Posterior cingulate gyrus (tissue), 11 donors: ENCODE measurements around the gene SMIM30.
"Not testable (repeated sequence)": the region's sequence is repeated elsewhere in the genome, so short reads cannot be mapped to it uniquely, and the experiment has no call there.

Source experiments
- DNase-seq, 10 donors: peaks; one replicate each; pipeline versions ENCODE4 v3.0.0 to v3.0.0-alpha.2; 2020 to 2021; ENCODE audit warnings: mixed read lengths in 3 of 10
- intact Hi-C: fragments of 100-400 bp; cut with DNase I; formaldehyde crosslinking; loops from one replicate; pipeline ENCODE4 v1.15.1; 2023

SMIM30 gene, protein sequence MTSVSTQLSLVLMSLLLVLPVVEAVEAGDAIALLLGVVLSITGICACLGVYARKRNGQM

GRCh38 chr7:113118074-113118959, at the start of gene SMIM30:
TSS of gene SMIM30 (minus strand) at chr7:113118554. CDS start at chr7:113117578, 976 bp downstream.
- DNase-seq, result peak; percentile 86 to 99 (median 92)
- intact Hi-C loops, result loop anchor here (10.0 kb wide), 1 partner anchor 174 kb away; no protein-coding TSS in a partner anchor

DNA sequence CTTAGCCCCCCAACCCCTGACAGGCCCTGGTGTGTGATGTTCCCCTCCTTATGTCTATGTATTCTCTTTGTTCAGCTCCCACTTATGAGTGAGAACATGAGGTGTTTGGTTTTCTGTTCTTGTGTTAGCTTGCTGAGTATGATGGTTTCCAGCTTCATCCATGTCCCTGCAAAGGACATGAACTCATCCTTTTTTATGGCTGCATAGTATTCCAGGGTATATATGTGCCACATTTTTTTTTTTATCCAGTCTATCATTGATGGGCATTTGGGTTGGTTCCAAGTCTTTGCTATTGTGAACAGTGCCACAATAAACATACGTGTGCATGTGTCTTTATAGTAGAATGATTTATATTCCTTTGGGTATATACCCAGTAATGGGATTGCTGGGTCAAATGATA, 47.8 kb upstream of the SMIM30 start:
- intact Hi-C loops, DNase-seq: not testable (repeated sequence)

- DNase-seq, result no peak
- intact Hi-C loops, result no loop called here
These were observed 42.7 kb upstream of the SMIM30 start for GRCh38 chr7:113161050-113161449.

DNA sequence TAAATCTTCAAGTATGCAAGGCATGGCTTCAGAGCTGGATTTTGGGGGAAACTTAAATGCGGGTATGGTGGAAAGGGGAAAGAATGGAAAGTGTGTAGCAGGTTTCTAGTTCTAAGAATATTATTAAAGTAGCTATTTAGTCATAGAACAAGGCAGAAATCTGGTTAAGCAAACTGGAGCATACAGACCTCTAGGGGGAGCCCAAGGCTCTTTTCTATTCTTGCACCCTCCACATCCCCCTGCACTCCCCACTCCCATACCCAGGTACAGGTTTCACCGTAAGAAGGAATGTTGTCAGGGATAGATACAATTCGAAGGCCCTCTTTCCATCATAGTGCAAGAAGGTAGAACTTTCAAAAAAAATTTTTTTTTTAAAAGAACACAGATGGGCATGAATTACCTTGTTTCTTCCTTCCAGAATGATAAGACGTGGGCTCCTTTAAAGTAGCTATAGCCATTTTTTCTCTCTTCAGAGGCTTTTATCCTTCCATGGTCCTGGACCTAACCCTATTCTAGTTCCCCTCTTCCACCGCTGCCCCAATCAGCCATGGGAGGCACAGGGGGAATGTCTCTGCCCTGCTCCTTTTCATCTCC, 41.5 kb upstream of the SMIM30 start:
- intact Hi-C loops, result no loop called here
- peak in 1 of 10 donors; percentile 10 for DNase-seq

DNA sequence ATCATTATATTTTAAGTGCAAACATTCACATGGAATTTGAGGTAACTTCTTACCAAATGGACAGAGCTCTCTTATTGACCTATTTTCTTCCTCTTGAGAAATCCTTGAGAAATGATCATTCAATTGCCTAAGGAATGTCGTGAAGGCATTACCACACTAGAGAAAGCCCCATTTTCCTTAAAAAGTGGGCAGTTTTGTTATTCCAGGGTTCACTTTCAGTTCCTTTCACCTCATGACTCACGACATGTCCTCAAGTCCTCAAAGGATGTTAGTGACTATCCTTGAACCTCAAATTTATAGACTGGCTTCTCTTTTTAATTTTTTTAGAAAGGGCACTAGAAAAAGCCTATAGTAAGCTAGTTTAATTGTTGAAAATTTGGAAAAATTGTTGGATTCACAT, 40.4 kb upstream of the SMIM30 start:
- intact Hi-C loops, result no loop called here
- no peak for DNase-seq

GRCh38 chr7:113154117-113154516, 35.8 kb upstream of the SMIM30 start:
- intact Hi-C loops, result no loop called here
- no peak for DNase-seq

GRCh38 chr7:113144817-113145216, 26.5 kb upstream of the SMIM30 start:
- DNase-seq, result no peak
- intact Hi-C loops, result no loop called here

DNA sequence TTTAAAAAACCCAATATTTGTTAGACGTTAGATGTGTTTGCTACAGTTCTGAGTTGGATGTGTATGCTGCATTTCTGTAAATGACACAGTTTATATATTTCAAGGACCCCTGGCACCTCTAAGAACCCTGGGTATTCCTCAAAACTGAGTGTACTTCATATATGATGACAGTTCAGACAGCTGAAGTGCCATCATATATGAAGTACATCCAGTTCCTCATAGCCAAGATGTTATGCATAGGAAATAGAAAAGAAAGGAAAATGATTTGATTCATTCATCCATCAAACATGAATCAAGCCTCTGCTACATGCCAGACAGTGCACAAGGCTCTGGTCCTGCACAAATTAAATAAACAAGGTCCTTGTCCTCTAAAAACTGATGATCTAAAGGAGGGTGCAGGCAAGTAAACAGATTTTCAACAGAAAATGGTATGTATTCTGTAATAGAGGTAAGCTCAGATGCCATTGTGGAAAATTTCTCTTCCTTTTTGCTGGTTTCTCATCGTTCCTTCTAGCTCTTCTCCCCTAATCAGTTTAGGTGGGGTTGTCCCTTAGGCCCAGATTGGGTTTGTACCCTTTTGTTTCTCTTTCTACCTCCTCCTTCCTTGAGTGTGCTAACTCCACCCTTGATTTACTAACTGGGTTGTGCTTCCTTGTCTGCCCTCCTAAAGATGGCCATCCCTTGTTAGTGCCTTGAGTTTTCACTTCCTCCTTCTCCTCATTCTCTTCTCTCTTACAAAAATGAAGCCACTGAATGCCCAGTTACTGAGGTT, 25.3 kb upstream of the SMIM30 start:
- no peak for DNase-seq
- intact Hi-C loops, result no loop called here

- DNase-seq, result no peak
- intact Hi-C loops, result no loop called here
These were observed 24.2 kb upstream of the SMIM30 start for GRCh38 chr7:113142385-113143119.

- DNase-seq, result no peak
- intact Hi-C loops, result no loop called here
These were observed 23.4 kb upstream of the SMIM30 start for GRCh38 chr7:113141803-113142202.

DNA sequence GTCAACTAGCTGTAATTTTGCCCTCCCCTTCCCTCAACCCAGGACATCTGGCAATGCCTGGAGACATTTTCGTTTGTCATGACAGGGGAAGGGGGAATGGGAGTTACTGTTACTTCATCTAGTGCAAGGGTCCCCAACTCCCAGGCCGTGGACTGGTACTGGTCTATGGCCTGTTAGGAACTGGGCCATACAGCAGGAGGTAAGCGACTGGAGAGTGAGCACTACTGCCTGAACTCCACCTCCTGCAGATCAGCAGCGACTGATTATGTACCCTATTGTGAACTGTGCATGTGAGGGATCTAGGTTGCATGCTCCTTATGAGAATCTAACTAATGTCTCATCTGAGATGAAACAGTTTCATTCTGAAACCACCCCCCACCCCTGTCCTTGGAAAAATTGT, 22.6 kb upstream of the SMIM30 start:
- intact Hi-C loops, result no loop called here
- DNase-seq, result no peak

DNA sequence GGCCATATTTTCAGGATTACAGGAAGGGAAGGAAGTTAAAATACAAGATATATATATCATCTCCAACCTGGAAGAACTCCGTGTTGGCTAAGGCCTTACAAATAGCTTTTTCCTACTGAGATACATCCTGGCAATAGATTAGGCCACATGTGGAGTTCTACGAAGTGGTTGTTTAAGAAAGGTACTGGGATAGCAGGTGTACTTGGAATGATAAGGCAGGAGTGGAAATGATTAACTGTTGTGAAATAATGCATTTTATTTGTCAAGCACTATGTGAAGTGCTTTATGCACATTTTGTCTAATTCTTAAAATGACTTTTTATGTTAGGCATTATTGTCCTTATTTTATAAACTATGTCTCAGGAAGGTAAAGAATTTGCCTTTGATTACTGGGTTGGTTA, 18.9 kb upstream of the SMIM30 start:
- no peak for DNase-seq
- intact Hi-C loops, result no loop called here

- intact Hi-C loops, result no loop called here
- DNase-seq, result no peak
These were observed 15.7 kb upstream of the SMIM30 start for GRCh38 chr7:113134025-113134424.

DNA sequence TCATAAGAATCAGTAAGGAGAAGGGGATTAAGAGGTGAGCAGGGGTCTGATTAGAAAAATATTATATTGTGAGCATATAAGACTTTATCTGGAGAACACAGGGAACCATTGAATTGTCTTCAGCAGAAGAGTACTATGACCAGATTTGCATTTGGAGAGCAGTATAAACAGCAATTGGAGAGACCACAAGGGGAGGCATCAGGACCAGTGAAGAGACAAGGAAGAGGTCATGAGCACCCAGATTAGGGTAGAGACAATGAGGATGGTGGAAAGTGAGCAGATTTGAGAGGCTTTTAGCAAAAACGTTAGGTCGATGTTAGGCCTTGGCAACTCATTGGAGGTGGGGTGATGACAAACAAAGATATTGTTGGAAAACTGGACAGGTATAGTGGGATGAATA, 13.0 kb upstream of the SMIM30 start:
- intact Hi-C loops, result no loop called here
- no peak for DNase-seq

DNA sequence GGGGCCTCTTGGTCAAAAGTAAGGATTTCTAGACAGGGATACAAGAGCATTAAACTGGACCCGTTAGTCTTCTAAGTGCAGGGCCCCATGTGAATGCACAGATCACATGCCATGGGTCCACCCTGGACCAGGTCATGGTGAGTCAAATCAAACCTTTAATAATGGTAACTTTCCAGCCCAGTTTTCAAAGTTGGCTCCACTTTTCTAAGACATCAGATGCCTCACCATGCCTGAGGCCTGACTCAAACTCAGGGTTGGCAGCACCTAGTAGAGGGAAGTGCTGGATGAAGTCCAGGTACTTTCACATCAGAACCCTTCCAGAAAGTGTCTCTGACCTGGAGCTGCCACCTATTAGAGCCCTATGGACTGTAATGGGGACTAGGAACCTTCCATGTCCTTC, 9.7 kb upstream of the SMIM30 start:
- intact Hi-C loops, result no loop called here
- no peak for DNase-seq

DNA sequence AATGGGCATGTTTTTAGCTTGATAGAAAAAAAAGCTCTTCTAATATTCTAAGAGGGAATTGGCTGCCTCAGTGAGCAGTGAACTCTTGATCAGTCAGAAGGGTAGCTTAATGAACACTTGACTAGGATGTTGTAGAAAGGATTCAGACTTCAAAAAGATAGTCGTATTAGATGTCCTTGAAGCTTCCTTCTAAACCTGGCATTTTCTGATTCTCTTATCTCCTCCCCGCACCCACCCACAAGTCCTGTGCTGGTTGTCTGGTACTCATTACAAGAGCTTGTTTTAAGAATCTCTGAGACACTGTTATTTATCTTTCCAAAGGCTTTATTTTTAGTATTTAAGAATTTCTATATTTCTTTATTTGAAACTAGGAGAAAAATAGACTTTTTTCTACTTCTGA, 7.4 kb upstream of the SMIM30 start:
- no peak for DNase-seq
- intact Hi-C loops, result no loop called here

- intact Hi-C loops, result no loop called here
- DNase-seq, result no peak
These were observed 4.4 kb upstream of the SMIM30 start for GRCh38 chr7:113122744-113123143.

- DNase-seq, result no peak
- intact Hi-C loops, result no loop called here
These were observed 2.3 kb upstream of the SMIM30 start for GRCh38 chr7:113120647-113121046.

- intact Hi-C loops, result loop anchor here (10.0 kb wide), 1 partner anchor 175 kb away; no protein-coding TSS in a partner anchor
These were observed 1.1 kb upstream of the SMIM30 start for GRCh38 chr7:113119429-113119828.

DNA sequence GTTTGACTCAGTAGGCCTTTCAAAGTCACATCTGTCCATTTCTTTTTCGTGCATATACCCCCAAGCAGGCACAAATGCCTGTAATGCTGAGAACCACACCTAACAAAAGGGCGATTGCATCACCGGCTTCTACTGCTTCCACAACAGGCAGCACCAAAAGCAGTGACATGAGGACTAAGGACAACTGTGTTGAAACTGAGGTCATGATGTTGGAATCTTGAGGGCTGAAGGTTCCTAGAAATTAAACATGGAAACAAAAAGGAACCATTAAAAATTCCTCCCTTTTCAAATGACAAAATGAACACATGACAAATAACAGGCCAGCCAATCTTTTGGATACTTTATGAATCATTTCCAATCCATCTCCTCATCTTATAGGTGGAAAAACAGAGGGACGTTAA, 980 bp downstream of the SMIM30 start:
- intact Hi-C loops, result loop anchor here (10.0 kb wide), 1 partner anchor 173 kb away; no protein-coding TSS in a partner anchor
- DNase-seq, result not testable (repeated sequence)

More at GRCh38 chr7:113119429-113119828, 1.1 kb upstream of the SMIM30 start:
- no peak for DNase-seq
